ENCODE measurements around the gene LZTR1. TPM values are rescaled to one million over a fixed set of nuclear protein-coding genes. Genes with fewer than 3 reads are reported as not detected.
A peak's percentile ranks its signal among the peaks of the same experiment; 100 is the strongest.

LZTR1 gene
- total and polyA plus RNA-seq, 4 donors, result 7.9 to 32.5 (median 13.2) TPM

GRCh38 chr22:20951151-20951931 is 30.8 kb upstream of the LZTR1 start:
- H3K9me3 ChIP-seq (ENCODE audit: control insufficient read depth in 4 of 4, low read length in 3 of 4), result no peaks in the 10 kb centered on the region
- H3K27ac ChIP-seq (ENCODE audit: low read depth in 1 of 2, low read length in 2 of 2), result peak overlapping the region; percentile 67
- H3K4me3 ChIP-seq (ENCODE audit: low read depth in 1 of 3, low read length in 3 of 3), result no peak overlapping the region
- peaks cover 23 to 76% (median 54%) of the 10 kb centered on the region in 4 donors for H3K4me1 ChIP-seq (ENCODE audit: control insufficient read depth in 4 of 4, insufficient read depth in 4 of 4, low read length in 3 of 4)
- no peaks in the 10 kb centered on the region for H3K27me3 ChIP-seq (ENCODE audit: control insufficient read depth in 4 of 4, insufficient read depth in 4 of 4, low read length in 3 of 4)
- no peak overlapping the region for H3K9ac ChIP-seq (ENCODE audit: low read depth in 1 of 2, low read length in 2 of 2)
- peaks cover 0 to 13% (median 6%) of the 10 kb centered on the region in 4 donors for H3K36me3 ChIP-seq (ENCODE audit: control insufficient read depth in 4 of 4, insufficient read depth in 3 of 4, low read depth in 1 of 4, low read length in 3 of 4)
- TF ChIP-seq CTCF (IDR thresholded peaks at IDR 0.05; ENCODE audit: low read depth, low read length, missing input control), result peak; percentile 1
- TF ChIP-seq JUND (IDR thresholded peaks at IDR 0.05), result no peak
- peak in 1 of 2 donors; percentile 3 for TF ChIP-seq HNF4A (conservative IDR thresholded peaks at IDR 0.05)
- TF ChIP-seq MAX (IDR thresholded peaks at IDR 0.05), result no peak
- peak; percentile 20 for TF ChIP-seq YY1 (IDR thresholded peaks at IDR 0.05)
- no peak for DNase-seq (ENCODE audit: low spot score)
- WGBS, result 64% methylated on average over 10 of the region's 10 CpGs

- peaks cover 0 to 13% (median 6%) of the 10 kb centered on the region in 4 donors for H3K36me3 ChIP-seq (ENCODE audit: control insufficient read depth in 4 of 4, insufficient read depth in 3 of 4, low read depth in 1 of 4, low read length in 3 of 4)
- peak; percentile 76 to 86 for TF ChIP-seq HNF4A (conservative IDR thresholded peaks at IDR 0.05)
- TF ChIP-seq HNF4G (IDR thresholded peaks at IDR 0.05), result peak; percentile 33
- TF ChIP-seq SP1 (IDR thresholded peaks at IDR 0.05), result peak; percentile 51
- TF ChIP-seq RXRA (IDR thresholded peaks at IDR 0.05), result peak; percentile 33 to 66
- no peak for TF ChIP-seq GABPA (IDR thresholded peaks at IDR 0.05 in 1 of 2, conservative IDR thresholded peaks at IDR 0.05 in 1 of 2)
- TF ChIP-seq RAD21 (IDR thresholded peaks at IDR 0.05), result no peak
- peak in 1 of 2 donors; percentile 18 for TF ChIP-seq JUND (IDR thresholded peaks at IDR 0.05)
- TF ChIP-seq CTCF (IDR thresholded peaks at IDR 0.05; ENCODE audit: low read depth, low read length, missing input control), result peak; percentile 1
- no peak for TF ChIP-seq ATF3 (IDR thresholded peaks at IDR 0.05)
- TF ChIP-seq YY1 (IDR thresholded peaks at IDR 0.05), result peak; percentile 31
- no peak for TF ChIP-seq MAX (IDR thresholded peaks at IDR 0.05)
- H3K4me3 ChIP-seq (ENCODE audit: low read depth in 1 of 3, low read length in 3 of 3), result no peak overlapping the region
- DNase-seq (ENCODE audit: low spot score), result peak; percentile 53
- H3K27ac ChIP-seq (ENCODE audit: low read depth in 1 of 2, low read length in 2 of 2), result peak overlapping the region; percentile 67
- no peaks in the 10 kb centered on the region for H3K9me3 ChIP-seq (ENCODE audit: control insufficient read depth in 4 of 4, low read length in 3 of 4)
- 65% methylated on average over 8 of the region's 8 CpGs for WGBS
- H3K9ac ChIP-seq (ENCODE audit: low read depth in 1 of 2, low read length in 2 of 2), result no peak overlapping the region
- H3K27me3 ChIP-seq (ENCODE audit: control insufficient read depth in 4 of 4, insufficient read depth in 4 of 4, low read length in 3 of 4), result no peaks in the 10 kb centered on the region
- H3K4me1 ChIP-seq (ENCODE audit: control insufficient read depth in 4 of 4, insufficient read depth in 4 of 4, low read length in 3 of 4), result peaks cover 23 to 76% (median 58%) of the 10 kb centered on the region in 4 donors
These were observed 30.1 kb upstream of the LZTR1 start for GRCh38 chr22:20951932-20952380.

Data from liver (tissue), 9 donors.